HG02588 (cell line): ENCODE data around the gene ORMDL3.
"Not testable (repeated sequence)": the region's sequence is repeated elsewhere in the genome, so short reads cannot be mapped to it uniquely, and the experiment has no call there.

Experiments used
- ATAC-seq: cut with Tn5 transposase; IDR thresholded peaks from one replicate; pipeline ENCODE4 v1.9.1; 2021; ENCODE audit warnings: mild to moderate bottlenecking, moderate library complexity; ENCODE audit not compliant: unreplicated experiment

ORMDL3 gene

GRCh38 chr17:39887078-39887477 is 40.3 kb downstream of the ORMDL3 start:
- ATAC-seq: no peak

GRCh38 chr17:39886102-39886501 is 41.3 kb downstream of the ORMDL3 start:
- not testable (repeated sequence) for ATAC-seq

GRCh38 chr17:39872751-39873150 is 54.6 kb downstream of the ORMDL3 start:
- ATAC-seq: no peak

GRCh38 chr17:39871801-39872200 is 55.6 kb downstream of the ORMDL3 start:
- ATAC-seq: no peak
